GM19043 (cell line): ENCODE measurements around the gene ZDHHC14.
"Not testable (repeated sequence)": the region's sequence is repeated elsewhere in the genome, so short reads cannot be mapped to it uniquely, and the experiment has no call there.

ENCODE experiments used
- ATAC-seq: cut with Tn5 transposase; IDR thresholded peaks from one replicate; pipeline ENCODE4 v1.9.1; 2021; ENCODE audit warnings: low read depth; ENCODE audit not compliant: unreplicated experiment

Gene ZDHHC14

GRCh38 chr6:157380779-157381561 lies at the start of gene ZDHHC14:
ZDHHC14 (plus strand) TSS chr6:157381190.
- ATAC-seq = peak; percentile 65

GRCh38 chr6:157332813-157333212 lies 48.2 kb upstream of the ZDHHC14 start:
- ATAC-seq = no peak

- ATAC-seq = no peak
Observed at GRCh38 chr6:157333537-157333936, 47.5 kb upstream of the ZDHHC14 start.

- ATAC-seq = no peak
Observed at GRCh38 chr6:157333956-157334355, 47.0 kb upstream of the ZDHHC14 start.

GRCh38 chr6:157335829-157336228 lies 45.2 kb upstream of the ZDHHC14 start:
- ATAC-seq = no peak

GRCh38 chr6:157337276-157337675 lies 43.7 kb upstream of the ZDHHC14 start:
- ATAC-seq = not testable (repeated sequence)

- ATAC-seq = no peak
Observed at GRCh38 chr6:157337751-157338150, 43.2 kb upstream of the ZDHHC14 start.

GRCh38 chr6:157339432-157339831 lies 41.6 kb upstream of the ZDHHC14 start:
- ATAC-seq = no peak

GRCh38 chr6:157343732-157344131 lies 37.3 kb upstream of the ZDHHC14 start:
- no peak for ATAC-seq

- ATAC-seq = no peak
Observed at GRCh38 chr6:157346373-157346772, 34.6 kb upstream of the ZDHHC14 start.

GRCh38 chr6:157358287-157358686 lies 22.7 kb upstream of the ZDHHC14 start:
- ATAC-seq = no peak

GRCh38 chr6:157361886-157362285 lies 19.1 kb upstream of the ZDHHC14 start:
- ATAC-seq = no peak

GRCh38 chr6:157364705-157365104 lies 16.3 kb upstream of the ZDHHC14 start:
- no peak for ATAC-seq

GRCh38 chr6:157366648-157367047 lies 14.3 kb upstream of the ZDHHC14 start:
- no peak for ATAC-seq

- ATAC-seq = no peak
Observed at GRCh38 chr6:157368359-157369049, 12.5 kb upstream of the ZDHHC14 start.

GRCh38 chr6:157370755-157371154 lies 10.2 kb upstream of the ZDHHC14 start:
- no peak for ATAC-seq

- ATAC-seq = no peak
Observed at GRCh38 chr6:157372501-157373280, 8.3 kb upstream of the ZDHHC14 start.

GRCh38 chr6:157374889-157375443 lies 6.0 kb upstream of the ZDHHC14 start:
- no peak for ATAC-seq

GRCh38 chr6:157376241-157376640 lies 4.7 kb upstream of the ZDHHC14 start:
- no peak for ATAC-seq

- ATAC-seq = no peak
Observed at GRCh38 chr6:157376706-157377230, 4.2 kb upstream of the ZDHHC14 start.
